Measurements from ENCODE around the gene PLXNA2.
A peak's percentile ranks its signal among the peaks of the same experiment; 100 is the strongest.

PLXNA2 gene

GRCh38 chr1:208043691-208044181, 200.4 kb downstream of the PLXNA2 start:
- H3K27ac Mint-ChIP-seq, result no peak overlapping the region

GRCh38 chr1:208042868-208043267, 201.3 kb downstream of the PLXNA2 start:
- Mint-ChIP-seq H3K36me3 (ENCODE audit: low read depth) (peaks cover 66% of the 10 kb centered on the region), H3K27me3 (ENCODE audit: low read depth) (peaks cover 4% of the 10 kb centered on the region), H3K4me3 (peak overlapping the region in 1 of 3 experiments; percentile 13), H3K4me1 (peaks cover 59% of the 10 kb centered on the region), H3K27ac (no peak overlapping the region), H3K9me3 (no peaks in the 10 kb centered on the region)
- no peak for TF ChIP-seq CTCF (IDR thresholded peaks at IDR 0.05; ENCODE audit: unreplicated experiment in 3 of 3)

More at GRCh38 chr1:208043691-208044181, 200.4 kb downstream of the PLXNA2 start:
- Mint-ChIP-seq H3K4me1 (peaks cover 64% of the 10 kb centered on the region), H3K4me3 (no peak overlapping the region), H3K27me3 (ENCODE audit: low read depth) (peaks cover 4% of the 10 kb centered on the region), H3K9me3 (no peaks in the 10 kb centered on the region), H3K36me3 (ENCODE audit: low read depth) (peaks cover 60% of the 10 kb centered on the region)
- TF ChIP-seq CTCF (IDR thresholded peaks at IDR 0.05; ENCODE audit: unreplicated experiment in 3 of 3), result no peak

- H3K4me1 Mint-ChIP-seq, result peaks cover 52% of the 10 kb centered on the region
- no peak overlapping the region for H3K27ac Mint-ChIP-seq
- peaks cover 9% of the 10 kb centered on the region for H3K27me3 Mint-ChIP-seq (ENCODE audit: low read depth)
- H3K4me3 Mint-ChIP-seq, result no peak overlapping the region
- TF ChIP-seq CTCF (IDR thresholded peaks at IDR 0.05; ENCODE audit: unreplicated experiment in 3 of 3), result no peak
- H3K36me3 Mint-ChIP-seq (ENCODE audit: low read depth), result peaks cover 69% of the 10 kb centered on the region
- no peaks in the 10 kb centered on the region for H3K9me3 Mint-ChIP-seq
Observed at GRCh38 chr1:208042041-208042615, 202.1 kb downstream of the PLXNA2 start.

- peaks cover 69% of the 10 kb centered on the region for H3K36me3 Mint-ChIP-seq (ENCODE audit: low read depth)
- peaks cover 52% of the 10 kb centered on the region for H3K4me1 Mint-ChIP-seq
- H3K9me3 Mint-ChIP-seq, result no peaks in the 10 kb centered on the region
- TF ChIP-seq CTCF (IDR thresholded peaks at IDR 0.05; ENCODE audit: unreplicated experiment in 3 of 3), result no peak
- H3K4me3 Mint-ChIP-seq, result no peak overlapping the region
- H3K27ac Mint-ChIP-seq, result peak overlapping the region in 1 of 3 experiments; percentile 61
- peaks cover 13% of the 10 kb centered on the region for H3K27me3 Mint-ChIP-seq (ENCODE audit: low read depth)
Observed at GRCh38 chr1:208041505-208041904, 202.7 kb downstream of the PLXNA2 start.

- Mint-ChIP-seq H3K27me3 (ENCODE audit: low read depth) (peaks cover 18% of the 10 kb centered on the region), H3K36me3 (ENCODE audit: low read depth) (peaks cover 64% of the 10 kb centered on the region), H3K27ac (no peak overlapping the region), H3K4me1 (peaks cover 49% of the 10 kb centered on the region), H3K4me3 (no peak overlapping the region), H3K9me3 (no peaks in the 10 kb centered on the region)
- no peak for TF ChIP-seq CTCF (IDR thresholded peaks at IDR 0.05; ENCODE audit: unreplicated experiment in 3 of 3)
Observed at GRCh38 chr1:208040821-208041297, 203.3 kb downstream of the PLXNA2 start.

Data from nephron (organoid).